Memory B cell (primary cell): ENCODE data around the gene COL7A1.
A peak's percentile ranks its signal among the peaks of the same experiment; 100 is the strongest.

Experiments
- ATAC-seq: fragments of 150-1000 bp; cut with Tn5 transposase; 2 replicates; pipeline ENCODE4 v1.10.0; 2021; ENCODE audit warnings: low read depth, mild to moderate bottlenecking, moderate library complexity
- DNase-seq, 2 donors: peaks; one replicate each; pipeline ENCODE4 v3.0.0; 2022; ENCODE audit warnings: low spot score in 2 of 2
- H3K27ac Mint-ChIP-seq: one replicate; pipeline ENCODE4 v1.8.0; 2022; ENCODE audit warnings: mild to moderate bottlenecking, moderate library complexity, mixed read lengths
- H3K27me3 Mint-ChIP-seq: one replicate; pipeline ENCODE4 v1.8.0; 2022; ENCODE audit warnings: mixed read lengths
- H3K36me3 Mint-ChIP-seq: one replicate; pipeline ENCODE4 v1.8.0; 2022; ENCODE audit warnings: mild to moderate bottlenecking, mixed read lengths
- H3K4me1 Mint-ChIP-seq: one replicate; pipeline ENCODE4 v1.8.0; 2022; ENCODE audit warnings: mixed read lengths
- H3K4me3 Mint-ChIP-seq: one replicate; pipeline ENCODE4 v1.8.0; 2022; ENCODE audit warnings: mild to moderate bottlenecking, moderate library complexity, mixed read lengths
- H3K9me3 Mint-ChIP-seq: one replicate; pipeline ENCODE4 v1.8.0; 2022; ENCODE audit warnings: mixed read lengths

The COL7A1 gene

DNA sequence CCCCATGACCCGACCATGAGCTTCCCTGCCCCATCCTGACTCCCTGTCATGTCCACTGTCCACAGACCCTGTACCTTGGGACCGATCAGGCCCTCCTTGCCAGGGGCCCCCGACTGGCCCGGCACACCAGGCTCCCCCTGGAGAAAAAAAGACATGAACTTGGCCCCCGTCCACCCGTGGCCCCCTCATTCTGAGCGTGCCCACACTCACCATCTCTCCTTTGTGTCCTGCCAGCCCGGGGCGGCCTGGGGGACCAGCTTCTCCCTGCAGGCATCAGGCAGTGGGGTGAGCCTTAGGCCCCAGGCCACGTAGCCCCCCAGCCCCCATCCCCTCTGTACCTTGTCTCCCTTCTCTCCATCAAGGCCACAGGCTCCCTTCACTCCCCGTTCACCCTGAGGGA, 27.6 kb downstream of the COL7A1 start:
- Mint-ChIP-seq H3K27me3 (no peaks in the 10 kb centered on the region), H3K36me3 (no peaks in the 10 kb centered on the region), H3K27ac (no peak overlapping the region), H3K9me3 (no peaks in the 10 kb centered on the region), H3K4me1 (no peaks in the 10 kb centered on the region), H3K4me3 (no peak overlapping the region)
- no peak for ATAC-seq
- no peak for DNase-seq

- Mint-ChIP-seq H3K4me1 (no peaks in the 10 kb centered on the region), H3K4me3 (no peak overlapping the region), H3K27ac (no peak overlapping the region), H3K36me3 (no peaks in the 10 kb centered on the region), H3K9me3 (no peaks in the 10 kb centered on the region), H3K27me3 (no peaks in the 10 kb centered on the region)
- ATAC-seq (no peak), DNase-seq (no peak)
Measured at GRCh38 chr3:48567090-48567489, 28.0 kb downstream of the COL7A1 start.

DNA sequence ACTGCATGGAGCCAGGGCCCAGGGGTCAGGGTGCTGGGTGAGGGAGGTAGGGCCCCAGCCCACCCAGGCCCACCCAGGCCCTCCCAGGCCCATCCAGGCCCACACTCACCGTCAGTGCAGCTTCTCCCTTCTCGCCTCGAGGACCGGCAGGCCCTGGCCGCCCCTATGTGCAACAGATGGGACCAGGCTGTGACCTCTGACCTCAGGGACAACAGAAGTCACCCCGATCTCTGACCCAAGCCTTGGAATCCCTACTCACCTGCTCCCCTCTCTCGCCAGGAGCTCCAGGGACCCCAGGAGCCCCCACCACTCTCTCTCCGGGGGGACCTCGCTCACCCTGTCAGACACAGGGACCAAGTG, 28.7 kb downstream of the COL7A1 start:
- no peaks in the 10 kb centered on the region for H3K9me3 Mint-ChIP-seq
- H3K27me3 Mint-ChIP-seq: no peaks in the 10 kb centered on the region
- no peak overlapping the region for H3K4me3 Mint-ChIP-seq
- H3K4me1 Mint-ChIP-seq: no peaks in the 10 kb centered on the region
- no peak for ATAC-seq
- no peak overlapping the region for H3K27ac Mint-ChIP-seq
- no peaks in the 10 kb centered on the region for H3K36me3 Mint-ChIP-seq
- no peak for DNase-seq

DNA sequence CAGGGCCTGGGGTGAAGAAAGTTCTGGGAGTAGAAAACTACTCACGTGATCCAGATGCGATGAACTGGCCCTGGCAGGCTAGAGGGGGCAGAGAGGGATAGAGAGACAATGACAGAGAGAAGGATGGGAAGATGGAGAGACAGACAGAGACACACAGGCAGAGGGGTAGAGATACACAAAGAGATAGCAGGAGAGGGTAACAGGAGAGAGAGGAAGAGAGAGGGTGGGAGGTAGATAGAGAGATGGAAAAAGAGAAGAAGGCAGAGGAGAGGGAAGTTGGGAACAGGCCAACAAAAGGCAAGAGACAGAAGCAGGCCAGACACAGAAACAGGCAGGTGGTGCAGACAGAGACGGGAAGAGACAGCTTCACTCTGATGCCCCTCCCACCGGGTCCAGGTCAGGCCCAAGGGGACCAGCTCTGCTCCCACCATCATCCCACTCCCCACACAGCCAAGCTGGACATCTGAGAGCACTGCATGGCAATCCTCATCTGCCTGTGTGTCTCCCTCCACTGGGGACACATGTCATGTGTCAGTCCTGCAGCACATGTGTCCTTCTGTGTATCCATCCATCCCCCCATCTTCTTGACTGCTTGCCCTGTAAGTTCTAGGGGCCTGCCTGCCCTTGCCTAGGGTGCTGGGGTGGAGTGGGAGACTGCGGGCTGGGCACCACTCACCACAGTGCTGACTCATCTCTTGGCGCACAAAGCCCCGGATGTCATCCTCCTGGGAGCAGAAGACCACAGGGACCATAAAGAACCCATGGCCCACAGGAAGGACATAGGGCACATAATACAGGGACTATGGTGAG, 29.3 kb downstream of the COL7A1 start:
- Mint-ChIP-seq H3K4me3 (no peak overlapping the region), H3K27ac (peak overlapping the region; percentile 21), H3K36me3 (no peaks in the 10 kb centered on the region), H3K4me1 (no peaks in the 10 kb centered on the region), H3K27me3 (no peaks in the 10 kb centered on the region), H3K9me3 (no peaks in the 10 kb centered on the region)
- ATAC-seq: no peak
- no peak for DNase-seq

- ATAC-seq (no peak), DNase-seq (no peak)
- H3K4me3 Mint-ChIP-seq: no peak overlapping the region
- H3K36me3 Mint-ChIP-seq: no peaks in the 10 kb centered on the region
- peaks cover 4% of the 10 kb centered on the region for H3K4me1 Mint-ChIP-seq
- H3K9me3 Mint-ChIP-seq: no peaks in the 10 kb centered on the region
- no peaks in the 10 kb centered on the region for H3K27me3 Mint-ChIP-seq
- peak overlapping the region; percentile 21 for H3K27ac Mint-ChIP-seq
Measured at GRCh38 chr3:48565186-48565585, 29.9 kb downstream of the COL7A1 start.

DNA sequence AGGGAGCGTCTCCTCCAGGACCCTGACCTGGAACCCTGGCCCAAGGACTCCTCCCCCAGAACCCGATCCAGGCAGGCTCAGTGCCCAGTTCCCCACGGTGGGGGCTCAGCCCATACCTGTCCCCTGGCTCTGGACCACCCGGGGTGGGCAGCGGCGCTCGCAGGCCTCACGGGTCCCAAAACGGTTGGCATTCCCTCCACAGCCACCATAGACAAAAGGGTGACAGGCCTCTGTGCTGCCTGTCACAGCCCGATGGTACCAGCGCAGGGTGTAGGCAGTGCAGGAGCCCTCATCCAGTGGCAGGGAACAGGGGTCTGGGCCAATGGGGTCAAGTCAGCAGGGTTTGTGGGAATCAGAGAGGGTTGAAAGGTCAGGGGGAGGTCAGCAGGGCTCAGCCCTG, 30.5 kb downstream of the COL7A1 start:
- H3K9me3 Mint-ChIP-seq: no peaks in the 10 kb centered on the region
- no peaks in the 10 kb centered on the region for H3K36me3 Mint-ChIP-seq
- H3K4me1 Mint-ChIP-seq: peaks cover 9% of the 10 kb centered on the region
- no peaks in the 10 kb centered on the region for H3K27me3 Mint-ChIP-seq
- H3K4me3 Mint-ChIP-seq: no peak overlapping the region
- no peak for DNase-seq
- no peak for ATAC-seq
- H3K27ac Mint-ChIP-seq: no peak overlapping the region

GRCh38 chr3:48564022-48564421, 31.1 kb downstream of the COL7A1 start:
- peak; percentile 40 for ATAC-seq
- DNase-seq: no peak
- no peak overlapping the region for H3K4me3 Mint-ChIP-seq

GRCh38 chr3:48563382-48563918, 31.7 kb downstream of the COL7A1 start, which contains the start of gene UCN2:
UCN2 (minus strand) TSS chr3:48563781; CDS start chr3:48563124, 657 bp downstream.
- DNase-seq (no peak), ATAC-seq (no peak)
- no peak within 1 kb of the TSS for H3K4me3 Mint-ChIP-seq
- no peak within 1 kb of the TSS for H3K27ac Mint-ChIP-seq
- H3K4me1 Mint-ChIP-seq: peaks cover 17% of the 10 kb centered on the region
- no peaks in the 10 kb centered on the region for H3K27me3 Mint-ChIP-seq
- H3K36me3 Mint-ChIP-seq: no peaks in the 10 kb centered on the region
- no peaks in the 10 kb centered on the region for H3K9me3 Mint-ChIP-seq

More at GRCh38 chr3:48564022-48564421, 31.1 kb downstream of the COL7A1 start:
- Mint-ChIP-seq H3K36me3 (no peaks in the 10 kb centered on the region), H3K27me3 (no peaks in the 10 kb centered on the region), H3K4me1 (peaks cover 12% of the 10 kb centered on the region), H3K27ac (no peak overlapping the region), H3K9me3 (no peaks in the 10 kb centered on the region)

GRCh38 chr3:48562367-48563095, 32.6 kb downstream of the COL7A1 start:
- Mint-ChIP-seq H3K4me1 (peaks cover 20% of the 10 kb centered on the region), H3K27me3 (no peaks in the 10 kb centered on the region), H3K36me3 (no peaks in the 10 kb centered on the region), H3K4me3 (no peak overlapping the region), H3K27ac (no peak overlapping the region), H3K9me3 (no peaks in the 10 kb centered on the region)
- no peak for ATAC-seq
- DNase-seq: no peak

DNA sequence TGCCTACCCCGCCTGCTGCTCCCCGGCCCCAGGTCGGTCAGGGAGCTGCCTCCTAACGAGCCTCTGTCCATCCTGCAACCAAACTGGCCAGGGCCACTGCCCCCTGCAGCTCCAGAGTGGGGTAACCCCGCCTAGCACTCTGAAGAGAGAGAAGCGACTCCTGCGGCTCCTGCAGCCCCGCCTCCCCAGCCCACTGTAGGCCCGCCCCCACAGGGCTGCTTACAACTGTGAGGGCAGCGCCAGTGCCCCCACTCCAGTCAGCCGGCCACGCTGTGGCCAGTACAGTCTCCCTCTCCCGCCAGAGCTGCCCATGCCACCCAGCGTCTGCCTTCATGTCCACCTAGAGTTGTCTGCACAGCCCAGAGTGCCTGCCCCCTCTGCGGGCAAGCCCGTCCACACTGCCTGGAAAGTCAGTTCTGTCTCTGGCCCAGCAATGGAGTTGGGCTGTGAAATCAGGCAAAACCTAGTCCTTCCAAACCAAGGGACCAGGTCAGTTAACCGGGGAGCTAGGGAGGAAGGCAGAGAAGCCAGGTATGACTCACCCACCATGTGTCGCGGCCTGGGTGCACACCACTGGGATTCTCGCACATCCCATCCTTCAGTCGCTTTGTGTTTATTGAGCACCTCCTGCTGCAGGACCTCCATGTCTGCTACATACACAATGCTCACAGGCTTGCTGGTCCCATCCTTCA, 33.9 kb downstream of the COL7A1 start:
- H3K4me1 Mint-ChIP-seq: peaks cover 27% of the 10 kb centered on the region
- peak overlapping the region; percentile 59 for H3K4me3 Mint-ChIP-seq
- no peaks in the 10 kb centered on the region for H3K27me3 Mint-ChIP-seq
- no peaks in the 10 kb centered on the region for H3K9me3 Mint-ChIP-seq
- no peak for ATAC-seq
- no peaks in the 10 kb centered on the region for H3K36me3 Mint-ChIP-seq
- no peak overlapping the region for H3K27ac Mint-ChIP-seq
- DNase-seq: no peak

GRCh38 chr3:48560648-48561018, 34.5 kb downstream of the COL7A1 start:
- Mint-ChIP-seq H3K4me3 (peak overlapping the region; percentile 59), H3K27ac (no peak overlapping the region)

DNA sequence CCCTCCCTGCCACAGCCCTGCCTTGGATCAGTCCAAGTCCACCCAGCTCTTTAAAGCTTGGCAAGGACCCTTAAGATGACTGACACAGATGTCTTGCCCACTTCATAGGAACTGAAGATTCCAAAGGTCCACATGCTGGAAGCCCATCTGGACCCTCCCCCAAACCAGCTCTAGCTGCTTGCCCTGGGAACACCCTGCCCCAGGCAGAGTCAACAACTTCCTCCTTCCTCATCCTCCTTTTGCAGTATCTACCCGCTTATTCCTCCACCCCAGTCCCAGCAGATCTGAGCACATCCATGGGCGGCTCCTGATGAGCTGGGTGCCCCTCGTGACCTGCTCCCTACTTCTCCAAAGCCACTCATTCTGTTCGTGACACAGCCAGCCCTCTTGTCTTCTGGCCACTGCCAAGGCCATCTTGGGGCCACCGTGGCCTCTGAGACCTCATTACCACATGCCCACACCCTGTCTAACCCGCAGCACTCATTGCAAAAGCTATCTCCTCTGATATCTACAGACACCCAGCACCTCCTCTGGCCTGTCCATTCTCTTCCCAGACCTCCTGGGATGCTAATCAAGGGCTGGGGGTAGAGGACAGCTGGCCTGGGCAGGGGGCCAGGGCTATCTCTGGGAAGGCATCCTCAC, 36.5 kb downstream of the COL7A1 start:
- Mint-ChIP-seq H3K36me3 (no peaks in the 10 kb centered on the region), H3K9me3 (no peaks in the 10 kb centered on the region), H3K4me3 (peak overlapping the region; percentile 6), H3K27ac (no peak overlapping the region), H3K27me3 (no peaks in the 10 kb centered on the region), H3K4me1 (peaks cover 27% of the 10 kb centered on the region)
- DNase-seq (no peak), ATAC-seq (no peak)

More at GRCh38 chr3:48560648-48561018, 34.5 kb downstream of the COL7A1 start:
- Mint-ChIP-seq H3K9me3 (no peaks in the 10 kb centered on the region), H3K36me3 (no peaks in the 10 kb centered on the region), H3K27me3 (no peaks in the 10 kb centered on the region), H3K4me1 (peaks cover 27% of the 10 kb centered on the region)
- DNase-seq (no peak), ATAC-seq (no peak)

DNA sequence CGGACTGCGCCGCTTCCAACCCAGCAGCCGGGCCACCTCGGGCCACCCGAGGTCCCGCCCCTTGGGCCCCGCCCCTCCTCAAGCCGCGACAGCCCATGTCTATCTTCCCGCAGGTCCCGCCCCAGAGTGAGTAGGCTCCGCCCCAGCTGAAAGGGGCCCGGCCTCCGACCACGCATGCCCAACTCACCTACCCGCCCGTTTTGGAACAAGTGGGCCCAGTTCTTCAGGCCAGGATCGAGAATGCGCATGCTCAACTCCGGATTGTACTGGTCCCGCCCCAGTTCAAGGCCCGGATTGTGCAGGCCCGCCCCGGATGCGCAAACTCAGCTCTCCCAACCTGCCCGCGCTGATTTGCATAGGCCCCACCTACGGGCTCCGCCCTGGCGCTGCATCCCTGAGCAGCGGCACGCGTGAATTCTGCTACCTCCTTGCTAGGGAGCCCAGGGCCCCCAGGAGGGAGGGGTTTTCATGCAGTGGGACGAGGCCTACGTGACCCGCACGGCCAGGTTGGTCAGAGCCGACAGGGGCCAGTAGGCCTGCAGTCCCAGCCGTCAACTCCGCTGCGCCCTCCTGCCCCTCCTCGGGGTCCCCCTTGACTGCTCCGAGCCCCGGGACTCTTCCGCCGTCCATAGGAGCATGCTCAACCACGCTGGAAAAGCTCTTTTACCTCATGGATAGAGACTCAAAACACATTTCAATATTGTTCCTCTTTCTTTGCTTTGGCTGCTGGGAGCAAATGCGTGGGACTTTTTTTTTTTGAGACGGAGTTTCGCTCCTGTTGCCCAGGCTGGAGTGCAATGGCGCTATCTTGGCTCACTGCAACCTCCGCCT, 38.1 kb downstream of the COL7A1 start, which contains the start of gene PFKFB4:
PFKFB4 (minus strand) TSS at position 8 of the 831 bp plus-strand sequence. CDS start 26 bp downstream, outside the sequence.
- DNase-seq: peak; percentile 96 to 99
- Mint-ChIP-seq H3K36me3 (no peaks in the 10 kb centered on the region), H3K27ac (peak within 1 kb of the TSS; percentile 93), H3K4me1 (peaks cover 27% of the 10 kb centered on the region), H3K27me3 (no peaks in the 10 kb centered on the region), H3K9me3 (no peaks in the 10 kb centered on the region), H3K4me3 (peak within 1 kb of the TSS; percentile 96)
- peak; percentile 82 for ATAC-seq
